ENCODE results near the gene ITPRID2.

The ITPRID2 gene

GRCh38 chr2:181857483-181857882 lies 34.0 kb upstream of the ITPRID2 start:
- H3K36me3 ChIP-seq (ENCODE audit: low read length), result no peaks in the 10 kb centered on the region
- H3K27me3 ChIP-seq (ENCODE audit: low read length), result no peaks in the 10 kb centered on the region
- H3K4me3 ChIP-seq (ENCODE audit: insufficient read depth, low read length, poor library complexity, severe bottlenecking), result no peak overlapping the region
- no peaks in the 10 kb centered on the region for H3K9me3 ChIP-seq (ENCODE audit: insufficient read depth, low read length)
- H4K20me1 ChIP-seq (ENCODE audit: low read depth, low read length), result no peaks in the 10 kb centered on the region
- no peak overlapping the region for H3K4me2 ChIP-seq (ENCODE audit: low read depth, low read length, poor library complexity, severe bottlenecking)
- H3F3A ChIP-seq (ENCODE audit: insufficient read depth), result no peaks in the 10 kb centered on the region
- H3K9ac ChIP-seq (ENCODE audit: low read length), result no peak overlapping the region
- TF ChIP-seq CTCF (IDR thresholded peaks at IDR 0.05; ENCODE audit: insufficient read depth, low read length, poor library complexity, severe bottlenecking) (no peak), EZH2phosphoT487 (conservative IDR thresholded peaks at IDR 0.05; ENCODE audit: low read length) (no peak)
- H3K27ac ChIP-seq (ENCODE audit: low read depth, low read length), result no peak overlapping the region
- H3K79me2 ChIP-seq (ENCODE audit: insufficient read depth, low read length), result no peaks in the 10 kb centered on the region
- no peak overlapping the region for H2AFZ ChIP-seq (ENCODE audit: low read depth, low read length, severe bottlenecking)
- no peaks in the 10 kb centered on the region for H3K9me2 ChIP-seq (replicated peaks; ENCODE audit: insufficient read depth, low read length)

- H4K20me1 ChIP-seq (ENCODE audit: low read depth, low read length), result no peaks in the 10 kb centered on the region
- H3K9me2 ChIP-seq (replicated peaks; ENCODE audit: insufficient read depth, low read length), result no peaks in the 10 kb centered on the region
- no peak overlapping the region for H3K4me2 ChIP-seq (ENCODE audit: low read depth, low read length, poor library complexity, severe bottlenecking)
- TF ChIP-seq EZH2phosphoT487 (conservative IDR thresholded peaks at IDR 0.05; ENCODE audit: low read length), result no peak
- TF ChIP-seq CTCF (IDR thresholded peaks at IDR 0.05; ENCODE audit: insufficient read depth, low read length, poor library complexity, severe bottlenecking), result no peak
- H3K79me2 ChIP-seq (ENCODE audit: insufficient read depth, low read length), result no peaks in the 10 kb centered on the region
- H3F3A ChIP-seq (ENCODE audit: insufficient read depth), result no peaks in the 10 kb centered on the region
- H2AFZ ChIP-seq (ENCODE audit: low read depth, low read length, severe bottlenecking), result no peak overlapping the region
- H3K36me3 ChIP-seq (ENCODE audit: low read length), result no peaks in the 10 kb centered on the region
- H3K9me3 ChIP-seq (ENCODE audit: insufficient read depth, low read length), result no peaks in the 10 kb centered on the region
- no peaks in the 10 kb centered on the region for H3K27me3 ChIP-seq (ENCODE audit: low read length)
- no peak overlapping the region for H3K27ac ChIP-seq (ENCODE audit: low read depth, low read length)
- no peak overlapping the region for H3K9ac ChIP-seq (ENCODE audit: low read length)
- no peak overlapping the region for H3K4me3 ChIP-seq (ENCODE audit: insufficient read depth, low read length, poor library complexity, severe bottlenecking)
Measured at GRCh38 chr2:181858600-181858999, 32.9 kb upstream of the ITPRID2 start.

- H3K9me3 ChIP-seq (ENCODE audit: insufficient read depth, low read length), result no peaks in the 10 kb centered on the region
- no peaks in the 10 kb centered on the region for H3K79me2 ChIP-seq (ENCODE audit: insufficient read depth, low read length)
- H3F3A ChIP-seq (ENCODE audit: insufficient read depth), result no peaks in the 10 kb centered on the region
- no peak overlapping the region for H3K4me3 ChIP-seq (ENCODE audit: insufficient read depth, low read length, poor library complexity, severe bottlenecking)
- no peak overlapping the region for H3K9ac ChIP-seq (ENCODE audit: low read length)
- H3K9me2 ChIP-seq (replicated peaks; ENCODE audit: insufficient read depth, low read length), result no peaks in the 10 kb centered on the region
- H3K27me3 ChIP-seq (ENCODE audit: low read length), result no peaks in the 10 kb centered on the region
- H4K20me1 ChIP-seq (ENCODE audit: low read depth, low read length), result no peaks in the 10 kb centered on the region
- no peak for TF ChIP-seq EZH2phosphoT487 (conservative IDR thresholded peaks at IDR 0.05; ENCODE audit: low read length)
- no peak for TF ChIP-seq CTCF (IDR thresholded peaks at IDR 0.05; ENCODE audit: insufficient read depth, low read length, poor library complexity, severe bottlenecking)
- no peak overlapping the region for H3K4me2 ChIP-seq (ENCODE audit: low read depth, low read length, poor library complexity, severe bottlenecking)
- no peak overlapping the region for H2AFZ ChIP-seq (ENCODE audit: low read depth, low read length, severe bottlenecking)
- no peaks in the 10 kb centered on the region for H3K36me3 ChIP-seq (ENCODE audit: low read length)
- H3K27ac ChIP-seq (ENCODE audit: low read depth, low read length), result no peak overlapping the region
Measured at GRCh38 chr2:181859123-181859522, 32.4 kb upstream of the ITPRID2 start.

All from SU-DHL-6 (cell line).